MM.1S (cell line): ENCODE results near the gene TP53TG5.

Experiments
- CTCF ChIP-seq: fragments of 300-600 bp; sonication (generic); IDR thresholded peaks from 2 replicates; pipeline ENCODE4 v1.5.1; 2016; ENCODE audit warnings: antibody characterized with exemption, low read length, mixed read lengths
- EZH2 ChIP-seq: fragments of 300-600 bp; sonication (generic); optimal IDR thresholded peaks from 2 replicates; pipeline ENCODE3; 2017; ENCODE audit warnings: low read depth, mild to moderate bottlenecking, antibody characterized with exemption, low read length, mixed read lengths
- EZH2phosphoT487 ChIP-seq: fragments of 300-600 bp; sonication (generic); IDR thresholded peaks from 2 replicates; pipeline ENCODE4 v1.6.1; 2018; ENCODE audit warnings: antibody characterized with exemption, low read length

- no peak for TF ChIP-seq EZH2
- no peak for TF ChIP-seq CTCF
- no peak for TF ChIP-seq EZH2phosphoT487
These were observed 41.4 kb downstream of the TP53TG5 start for GRCh38 chr20:45336530-45337366.
